HG03575 (cell line): ENCODE data around the gene PLEKHA5.

ENCODE experiments used
- ATAC-seq: cut with Tn5 transposase; IDR thresholded peaks from one replicate; pipeline ENCODE4 v1.9.1; 2021; ENCODE audit not compliant: unreplicated experiment, insufficient number of reproducible peaks, low FRiP score; ENCODE audit errors: extremely low read depth

The PLEKHA5 gene

GRCh38 chr12:19127270-19127669, 2.3 kb upstream of the PLEKHA5 start:
- no peak for ATAC-seq

- no peak for ATAC-seq
Measured at GRCh38 chr12:19128485-19128884, 1.0 kb upstream of the PLEKHA5 start.

- ATAC-seq, result no peak
Measured at GRCh38 chr12:19129122-19129485, 429 bp upstream of the PLEKHA5 start.

GRCh38 chr12:19130224-19131024, 891 bp downstream of the PLEKHA5 start:
- ATAC-seq, result no peak

GRCh38 chr12:19131025-19131444, 1.5 kb downstream of the PLEKHA5 start:
- ATAC-seq, result no peak

- ATAC-seq, result no peak
Measured at GRCh38 chr12:19138551-19138950, 9.0 kb downstream of the PLEKHA5 start.

GRCh38 chr12:19138956-19139355, 9.4 kb downstream of the PLEKHA5 start:
- no peak for ATAC-seq

- no peak for ATAC-seq
Measured at GRCh38 chr12:19139615-19140194, 10.2 kb downstream of the PLEKHA5 start.

- ATAC-seq, result no peak
Measured at GRCh38 chr12:19140381-19141236, 11.1 kb downstream of the PLEKHA5 start.

- ATAC-seq, result no peak
Measured at GRCh38 chr12:19142499-19142898, 13.0 kb downstream of the PLEKHA5 start.

GRCh38 chr12:19144287-19144686, 14.8 kb downstream of the PLEKHA5 start:
- no peak for ATAC-seq

GRCh38 chr12:19144985-19145384, 15.5 kb downstream of the PLEKHA5 start:
- ATAC-seq, result no peak

GRCh38 chr12:19148860-19149259, 19.3 kb downstream of the PLEKHA5 start:
- no peak for ATAC-seq

- ATAC-seq, result no peak
Measured at GRCh38 chr12:19150273-19150900, 20.9 kb downstream of the PLEKHA5 start.

GRCh38 chr12:19151298-19151697, 21.8 kb downstream of the PLEKHA5 start:
- ATAC-seq, result no peak

- ATAC-seq, result no peak
Measured at GRCh38 chr12:19153396-19153795, 23.9 kb downstream of the PLEKHA5 start.

- ATAC-seq, result no peak
Measured at GRCh38 chr12:19154686-19155085, 25.2 kb downstream of the PLEKHA5 start.

GRCh38 chr12:19155981-19156734, 26.6 kb downstream of the PLEKHA5 start:
- no peak for ATAC-seq

- ATAC-seq, result no peak
Measured at GRCh38 chr12:19158923-19159322, 29.4 kb downstream of the PLEKHA5 start.
